Measurements from ENCODE around the gene CCDC137. TPM values are rescaled to one million over a fixed set of nuclear protein-coding genes. Genes with fewer than 3 reads are reported as not detected.

CCDC137 gene, protein sequence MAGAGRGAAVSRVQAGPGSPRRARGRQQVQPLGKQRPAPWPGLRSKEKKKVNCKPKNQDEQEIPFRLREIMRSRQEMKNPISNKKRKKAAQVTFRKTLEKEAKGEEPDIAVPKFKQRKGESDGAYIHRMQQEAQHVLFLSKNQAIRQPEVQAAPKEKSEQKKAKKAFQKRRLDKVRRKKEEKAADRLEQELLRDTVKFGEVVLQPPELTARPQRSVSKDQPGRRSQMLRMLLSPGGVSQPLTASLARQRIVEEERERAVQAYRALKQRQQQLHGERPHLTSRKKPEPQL
- total RNA-seq (2016; rRNA removed; fragmentation: Illumina TruSeq; extraction: Trizol) (34.4 and 39.1 TPM in 2 replicates), polyA plus RNA-seq (2011; rRNA removed) (14.6 and 14.7 TPM in 2 replicates), polyA minus RNA-seq (2011; rRNA and poly(A)+ RNA removed; ENCODE audit: low replicate concordance) (4.1 and 5.1 TPM in 2 replicates), Bru-seq, nascent RNA (percentile 83 among the genes with signal in this experiment), BruChase-seq, experiment 1, labeled RNA remaining after a 6-hour chase (percentile 88 among the genes with signal in this experiment), BruChase-seq, experiment 2, labeled RNA remaining after a 2-hour chase (percentile 90 among the genes with signal in this experiment)
- total RNA-seq (2016; cell fraction: cytosol; rRNA removed; fragmentation: Illumina TruSeq; extraction: Trizol; ENCODE audit: low read depth): 10.7 and 10.8 TPM in 2 replicates
- total RNA-seq (2016; cell fraction: insoluble cytoplasmic fraction; rRNA removed; fragmentation: Illumina TruSeq; extraction: Trizol): 31.3 and 40.3 TPM in 2 replicates
- 16.9 and 19.0 TPM in 2 replicates for total RNA-seq (2016; cell fraction: membrane; rRNA removed; fragmentation: Illumina TruSeq; extraction: Trizol)
- total RNA-seq (2016; cell fraction: nucleus; rRNA removed; fragmentation: Illumina TruSeq; extraction: Trizol): 20.9 and 21.8 TPM in 2 replicates
- polyA plus RNA-seq (2011; cell fraction: cytosol; rRNA removed): 10.9 and 12.3 TPM in 2 replicates
- polyA plus RNA-seq (2011; cell fraction: nucleus; rRNA removed): 18.8 and 20.1 TPM in 2 replicates
- polyA plus RNA-seq (2012): 15.7 and 20.6 TPM in 2 replicates
- 6.0 and 6.1 TPM in 2 replicates for polyA plus RNA-seq (2016; cell fraction: cytosol; fragmentation: Illumina TruSeq; extraction: Trizol; ENCODE audit: low read depth)
- polyA plus RNA-seq (2016; cell fraction: insoluble cytoplasmic fraction; fragmentation: Illumina TruSeq; extraction: Trizol; ENCODE audit: low read depth): 43.6 and 43.8 TPM in 2 replicates
- polyA plus RNA-seq (2016; cell fraction: membrane; fragmentation: Illumina TruSeq; extraction: Trizol; ENCODE audit: low read depth): 11.4 and 11.7 TPM in 2 replicates
- polyA plus RNA-seq (2016; cell fraction: nucleus; fragmentation: Illumina TruSeq; extraction: Trizol; ENCODE audit: insufficient read depth, low read depth): 75.0 and 87.7 TPM in 2 replicates
- 5.1 and 5.5 TPM in 2 replicates for polyA minus RNA-seq (2011; cell fraction: cytosol; rRNA and poly(A)+ RNA removed)
- polyA minus RNA-seq (2011; cell fraction: nucleus; rRNA and poly(A)+ RNA removed): 7.0 and 8.8 TPM in 2 replicates
- long read RNA-seq, experiment 1, transcript CCDC137-201 (6 exons, 2,468 nt): major isoform, 34 of 54 reads
- long read RNA-seq, experiment 1, partial matches to known transcripts: 15 of 54 reads
- long read RNA-seq, experiment 1, other reads (novel, unspliced or antisense): 5 of 54 reads
- long read RNA-seq, experiment 2, transcript CCDC137-201 (6 exons, 2,468 nt): major isoform, 30 of 63 reads
- long read RNA-seq, experiment 2, partial matches to known transcripts: 13 of 63 reads
- long read RNA-seq, experiment 2, other reads (novel, unspliced or antisense): 20 of 63 reads

DNA sequence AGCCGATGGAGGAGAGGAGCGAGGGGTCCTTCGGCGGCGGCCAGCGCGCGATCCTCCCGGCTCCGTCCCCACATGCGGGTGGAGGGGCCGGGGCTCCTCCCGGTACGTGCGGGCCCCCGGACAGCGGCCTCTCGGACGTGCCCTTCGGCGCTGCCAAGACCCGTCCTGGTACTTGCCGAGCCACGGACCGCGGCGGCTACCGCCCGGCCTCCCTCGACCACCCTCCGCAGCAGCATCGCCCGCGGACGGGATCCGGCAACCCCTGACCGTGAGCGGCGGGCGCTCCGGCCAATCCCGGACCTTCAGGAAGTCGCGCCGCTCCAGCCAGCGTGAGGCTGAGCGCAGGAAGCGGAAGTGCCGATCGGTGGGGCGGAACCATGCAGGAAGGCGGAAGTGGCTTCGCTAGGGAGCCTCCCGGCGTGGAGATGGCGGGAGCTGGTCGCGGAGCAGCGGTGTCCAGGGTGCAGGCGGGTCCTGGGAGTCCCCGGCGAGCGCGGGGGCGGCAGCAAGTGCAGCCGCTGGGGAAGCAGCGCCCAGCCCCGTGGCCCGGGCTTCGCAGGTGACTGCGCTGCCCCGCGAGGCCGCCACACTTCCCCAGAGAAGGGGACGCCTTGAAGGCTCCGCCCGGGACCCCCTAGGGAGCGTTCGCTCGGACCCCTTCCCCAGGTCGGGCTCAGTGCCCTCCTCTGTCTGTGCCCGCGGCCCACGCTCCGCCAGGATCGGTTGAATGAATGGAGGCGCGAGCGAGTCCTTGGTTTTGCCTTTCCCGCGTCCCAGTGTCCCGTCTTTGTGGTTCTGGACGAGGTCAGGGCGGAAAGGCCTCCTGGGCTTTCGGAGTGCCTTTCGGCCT, at the start of gene CCDC137, which contains the start of gene OXLD1:
TSS of gene CCDC137 (plus strand) at position 396 of the 850 bp plus-strand sequence. CDS start at position 426, 30 bp downstream.
TSS of gene OXLD1 (minus strand) at position 264 of the 850 bp plus-strand sequence. CDS start at position 236, 28 bp downstream.
- intact Hi-C loops (cut with micrococcal nuclease; ENCODE audit: unreplicated experiment) (loop anchor here (2.0 to 5.0 kb wide), 2 partner anchors 30 to 36 kb away; partner anchors contain the start of genes MRPL12, NPLOC4 and TSPAN10), in situ Hi-C loops (cut with HindIII; ENCODE audit: extremely low pct_ligation_motif_present, low pct_unique_long_range_greater_than_20kb) (no loop called here)
- peak within 1 kb of the TSS; percentile 92 for H3K4me2 ChIP-seq (ENCODE audit: low read depth, low read length)
- H3K27me3 ChIP-seq (ENCODE audit: control insufficient read depth in 1 of 2, insufficient read depth in 2 of 2, low read length in 2 of 2): no peaks in the 10 kb centered on the region; a peak in 1 of 5 replicates
- FAIRE-seq (peak; percentile 96), ATAC-seq (peak; percentile 97), DNase-seq (ENCODE audit: low spot score) (peak; percentile 94)
- peaks cover 14 to 29% of the 10 kb centered on the region in 2 experiments for H3K36me3 ChIP-seq (replicated peaks in 1 of 2; ENCODE audit: control insufficient read depth in 1 of 2, insufficient read depth in 2 of 2, low read length in 2 of 2)
- no TSS peak for BruUV-seq (replicated peaks)
- H3K9me3 ChIP-seq (ENCODE audit: low read length): no peaks in the 10 kb centered on the region
- peak within 1 kb of the TSS; percentile 92 for H3K9ac ChIP-seq (ENCODE audit: insufficient read depth, low read depth, low read length)
- H2AFZ ChIP-seq (ENCODE audit: low read length): no peak within 1 kb of the TSS
- H4K20me1 ChIP-seq (ENCODE audit: insufficient read depth, low read length): no peaks in the 10 kb centered on the region
- CTCF ChIA-PET (ENCODE audit: low intra/inter-chr PET ratio, low total read pairs): no interaction called here
- peak within 1 kb of the TSS; percentile 86 to 98 (median 96) for H3K4me3 ChIP-seq (replicated peaks in 1 of 3; ENCODE audit: insufficient read depth in 1 of 3, low read depth in 2 of 3, low read length in 3 of 3)
- POLR2A ChIA-PET: interaction anchor here (0.6 to 6.3 kb wide), 19 partner anchors 9 to 429 kb away, joined by 3 to 68 read pairs (median 5); partner anchors contain the start of genes ARL16, FAAP100, HGS and MCRIP1
- H3K79me2 ChIP-seq (ENCODE audit: insufficient read depth, low read length): peaks cover 30% of the 10 kb centered on the region
- peak within 1 kb of the TSS; percentile 81 for H3K27ac ChIP-seq (ENCODE audit: extremely low read length, insufficient read depth, low read length)
- WGBS (ENCODE audit: low lambda C conversion rate): 0% methylated on average over 35 of the region's 96 CpGs
- peaks cover 27% of the 10 kb centered on the region for H3K4me1 ChIP-seq (ENCODE audit: insufficient read depth, low read length)
- 0 out of 2 replicates have a peak, but pooled peaks have one; percentile 60 for TF ChIP-seq ZBTB42 (CRISPR knock-in tag; IDR thresholded peaks at IDR 0.05)
- TF ChIP-seq SIN3A (IDR thresholded peaks at IDR 0.05; ENCODE audit: borderline replicate concordance, low read depth, low read length): peak; percentile 98
- TF ChIP-seq, protein P1, sequence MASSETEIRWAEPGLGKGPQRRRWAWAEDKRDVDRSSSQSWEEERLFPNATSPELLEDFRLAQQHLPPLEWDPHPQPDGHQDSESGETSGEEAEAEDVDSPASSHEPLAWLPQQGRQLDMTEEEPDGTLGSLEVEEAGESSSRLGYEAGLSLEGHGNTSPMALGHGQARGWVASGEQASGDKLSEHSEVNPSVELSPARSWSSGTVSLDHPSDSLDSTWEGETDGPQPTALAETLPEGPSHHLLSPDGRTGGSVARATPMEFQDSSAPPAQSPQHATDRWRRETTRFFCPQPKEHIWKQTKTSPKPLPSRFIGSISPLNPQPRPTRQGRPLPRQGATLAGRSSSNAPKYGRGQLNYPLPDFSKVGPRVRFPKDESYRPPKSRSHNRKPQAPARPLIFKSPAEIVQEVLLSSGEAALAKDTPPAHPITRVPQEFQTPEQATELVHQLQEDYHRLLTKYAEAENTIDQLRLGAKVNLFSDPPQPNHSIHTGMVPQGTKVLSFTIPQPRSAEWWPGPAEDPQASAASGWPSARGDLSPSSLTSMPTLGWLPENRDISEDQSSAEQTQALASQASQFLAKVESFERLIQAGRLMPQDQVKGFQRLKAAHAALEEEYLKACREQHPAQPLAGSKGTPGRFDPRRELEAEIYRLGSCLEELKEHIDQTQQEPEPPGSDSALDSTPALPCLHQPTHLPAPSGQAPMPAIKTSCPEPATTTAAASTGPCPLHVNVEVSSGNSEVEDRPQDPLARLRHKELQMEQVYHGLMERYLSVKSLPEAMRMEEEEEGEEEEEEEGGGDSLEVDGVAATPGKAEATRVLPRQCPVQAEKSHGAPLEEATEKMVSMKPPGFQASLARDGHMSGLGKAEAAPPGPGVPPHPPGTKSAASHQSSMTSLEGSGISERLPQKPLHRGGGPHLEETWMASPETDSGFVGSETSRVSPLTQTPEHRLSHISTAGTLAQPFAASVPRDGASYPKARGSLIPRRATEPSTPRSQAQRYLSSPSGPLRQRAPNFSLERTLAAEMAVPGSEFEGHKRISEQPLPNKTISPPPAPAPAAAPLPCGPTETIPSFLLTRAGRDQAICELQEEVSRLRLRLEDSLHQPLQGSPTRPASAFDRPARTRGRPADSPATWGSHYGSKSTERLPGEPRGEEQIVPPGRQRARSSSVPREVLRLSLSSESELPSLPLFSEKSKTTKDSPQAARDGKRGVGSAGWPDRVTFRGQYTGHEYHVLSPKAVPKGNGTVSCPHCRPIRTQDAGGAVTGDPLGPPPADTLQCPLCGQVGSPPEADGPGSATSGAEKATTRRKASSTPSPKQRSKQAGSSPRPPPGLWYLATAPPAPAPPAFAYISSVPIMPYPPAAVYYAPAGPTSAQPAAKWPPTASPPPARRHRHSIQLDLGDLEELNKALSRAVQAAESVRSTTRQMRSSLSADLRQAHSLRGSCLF (CRISPR knock-in tag; IDR thresholded peaks at IDR 0.05; ENCODE audit: borderline replicate concordance): peak; percentile 85; the same call in 1 of the 2 replicates
- TF ChIP-seq, protein P2, sequence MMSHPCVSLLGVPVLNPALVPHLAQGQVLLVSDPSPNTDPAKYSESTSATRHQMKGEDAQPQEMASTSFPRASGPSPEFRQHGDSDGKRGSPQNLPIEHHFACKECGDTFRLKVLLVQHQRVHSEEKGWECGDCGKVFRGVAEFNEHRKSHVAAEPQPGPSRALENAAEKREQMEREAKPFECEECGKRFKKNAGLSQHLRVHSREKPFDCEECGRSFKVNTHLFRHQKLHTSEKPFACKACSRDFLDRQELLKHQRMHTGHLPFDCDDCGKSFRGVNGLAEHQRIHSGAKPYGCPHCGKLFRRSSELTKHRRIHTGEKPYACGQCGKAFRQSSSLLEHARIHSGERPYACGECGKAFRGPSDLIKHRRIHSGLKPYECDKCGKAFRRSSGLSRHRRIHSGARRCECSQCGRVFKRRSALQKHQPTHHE (CRISPR knock-in tag; IDR thresholded peaks at IDR 0.05; ENCODE audit: borderline replicate concordance): no peak
- no peak; the same call in 1 of the 2 replicates for TF ChIP-seq ZNF577 (CRISPR knock-in tag; IDR thresholded peaks at IDR 0.05; ENCODE audit: borderline replicate concordance, low read depth)
- TF ChIP-seq, protein P3, sequence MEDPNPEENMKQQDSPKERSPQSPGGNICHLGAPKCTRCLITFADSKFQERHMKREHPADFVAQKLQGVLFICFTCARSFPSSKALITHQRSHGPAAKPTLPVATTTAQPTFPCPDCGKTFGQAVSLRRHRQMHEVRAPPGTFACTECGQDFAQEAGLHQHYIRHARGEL (CRISPR knock-in tag; IDR thresholded peaks at IDR 0.05): no peak
- TF ChIP-seq CHD4 (IDR thresholded peaks at IDR 0.05; ENCODE audit: borderline replicate concordance, low read length): no peak
- TF ChIP-seq TOPORS (CRISPR knock-in tag; IDR thresholded peaks at IDR 0.05): peak; percentile 80
